HFF-Myc (cell line): Measurements from ENCODE around the gene SLC6A13.
A peak's percentile ranks its signal among the peaks of the same experiment; 100 is the strongest.

ENCODE experiments used
- DNase-seq: peaks from one replicate; pipeline ENCODE4 v3.0.0-alpha.2; 2011; ENCODE audit warnings: low read depth; ENCODE audit errors: extremely low read depth
- H3K4me3 ChIP-seq: replicated peaks from 2 replicates; pipeline ENCODE4 v1.5.1; 2011; ENCODE audit warnings: low read depth, mild to moderate bottlenecking, control low read depth, low read length
- CTCF ChIP-seq: IDR thresholded peaks from 2 replicates; pipeline ENCODE4 v1.5.1; 2012; ENCODE audit warnings: mild to moderate bottlenecking, low read depth, low read length, control low read depth; ENCODE audit errors: missing control alignments

SLC6A13 gene

DNA sequence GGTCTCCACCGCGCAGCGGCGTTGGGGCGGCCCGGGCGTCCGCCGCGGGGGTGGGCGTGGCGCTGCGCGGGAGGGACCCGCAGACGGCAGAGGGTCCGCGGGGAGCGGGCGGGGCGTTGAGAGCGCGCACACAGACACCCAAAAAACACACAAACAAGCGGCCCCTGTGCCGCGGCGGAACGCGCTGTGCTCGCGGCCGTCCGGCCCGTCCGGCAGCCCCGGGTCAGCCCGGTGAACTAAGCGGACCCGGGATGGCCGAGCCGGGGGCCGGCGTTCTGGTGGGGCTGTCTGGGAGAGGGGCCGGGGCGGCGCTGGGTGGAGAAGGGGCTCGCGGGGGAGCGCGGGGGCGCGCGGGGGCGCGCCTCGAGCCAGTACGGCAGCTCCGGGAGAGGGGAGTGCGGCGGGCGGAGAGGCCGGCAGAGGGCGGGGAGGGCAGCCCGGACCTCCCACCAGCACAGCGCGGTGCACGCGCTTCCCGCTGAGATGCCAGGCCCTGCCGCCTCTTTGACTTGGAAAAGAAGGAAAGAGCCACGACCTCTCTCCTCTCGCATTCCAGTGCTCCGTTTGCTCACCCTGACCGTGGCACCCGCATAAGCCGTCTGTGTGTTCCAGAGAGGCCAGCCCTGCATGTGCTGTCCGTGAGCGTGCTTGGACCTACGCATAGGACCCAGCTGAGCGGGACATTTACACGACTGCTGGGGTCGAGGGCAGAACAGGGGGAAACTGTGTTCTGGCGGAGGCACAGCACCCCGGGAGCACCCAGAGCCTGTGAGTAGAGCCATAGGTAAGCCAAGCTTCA lies 59.0 kb downstream of the SLC6A13 start:
- TF ChIP-seq CTCF: no peak
- DNase-seq: no peak
- H3K4me3 ChIP-seq: peak overlapping the region; percentile 30

DNA sequence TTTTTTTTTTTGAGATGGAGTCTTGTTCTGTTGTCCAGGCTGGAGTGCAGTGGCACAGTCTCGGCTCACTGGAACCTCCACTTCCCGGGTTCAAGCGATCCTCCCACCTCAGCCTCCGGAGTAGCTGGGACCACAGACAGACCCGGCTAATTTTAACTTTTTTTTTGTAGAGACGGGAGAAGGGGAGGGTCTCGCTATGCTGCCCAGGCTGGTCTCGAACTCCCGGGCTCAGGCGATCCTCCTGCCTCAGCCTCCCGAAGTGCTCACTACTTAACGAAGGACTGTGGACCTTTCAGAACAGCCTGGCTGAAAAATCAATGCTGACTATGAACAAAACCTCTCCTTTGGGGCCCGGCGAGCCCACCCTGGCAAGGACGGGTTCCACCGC lies 59.6 kb downstream of the SLC6A13 start:
- DNase-seq: no peak
- no peak overlapping the region for H3K4me3 ChIP-seq
- TF ChIP-seq CTCF: no peak

GRCh38 chr12:202081-202731 lies 60.4 kb downstream of the SLC6A13 start:
- TF ChIP-seq CTCF: no peak
- no peak overlapping the region for H3K4me3 ChIP-seq
- no peak for DNase-seq

DNA sequence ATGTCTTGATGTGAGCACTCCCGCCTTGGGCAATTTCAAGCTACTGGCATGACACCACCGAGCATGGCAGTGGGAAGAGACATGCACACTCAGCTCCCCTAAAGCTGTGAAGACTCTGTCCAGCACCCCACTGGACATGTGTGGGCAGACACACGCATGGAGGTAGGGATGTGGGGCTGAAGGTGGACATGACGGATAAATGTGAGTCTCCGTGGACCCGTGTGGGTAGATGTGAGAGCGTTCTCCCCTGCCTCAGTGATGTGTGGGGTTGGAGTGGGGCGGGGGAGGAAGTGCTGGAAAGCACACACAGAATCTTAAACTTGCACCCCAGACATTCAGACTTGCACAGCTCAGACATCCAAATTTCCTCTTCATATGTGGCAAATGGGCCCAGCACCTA lies 61.3 kb downstream of the SLC6A13 start:
- DNase-seq: no peak
- no peak overlapping the region for H3K4me3 ChIP-seq
- no peak for TF ChIP-seq CTCF

- H3K4me3 ChIP-seq: no peak overlapping the region
- no peak for TF ChIP-seq CTCF
- no peak for DNase-seq
These were observed 63.9 kb downstream of the SLC6A13 start for GRCh38 chr12:198705-199104.

DNA sequence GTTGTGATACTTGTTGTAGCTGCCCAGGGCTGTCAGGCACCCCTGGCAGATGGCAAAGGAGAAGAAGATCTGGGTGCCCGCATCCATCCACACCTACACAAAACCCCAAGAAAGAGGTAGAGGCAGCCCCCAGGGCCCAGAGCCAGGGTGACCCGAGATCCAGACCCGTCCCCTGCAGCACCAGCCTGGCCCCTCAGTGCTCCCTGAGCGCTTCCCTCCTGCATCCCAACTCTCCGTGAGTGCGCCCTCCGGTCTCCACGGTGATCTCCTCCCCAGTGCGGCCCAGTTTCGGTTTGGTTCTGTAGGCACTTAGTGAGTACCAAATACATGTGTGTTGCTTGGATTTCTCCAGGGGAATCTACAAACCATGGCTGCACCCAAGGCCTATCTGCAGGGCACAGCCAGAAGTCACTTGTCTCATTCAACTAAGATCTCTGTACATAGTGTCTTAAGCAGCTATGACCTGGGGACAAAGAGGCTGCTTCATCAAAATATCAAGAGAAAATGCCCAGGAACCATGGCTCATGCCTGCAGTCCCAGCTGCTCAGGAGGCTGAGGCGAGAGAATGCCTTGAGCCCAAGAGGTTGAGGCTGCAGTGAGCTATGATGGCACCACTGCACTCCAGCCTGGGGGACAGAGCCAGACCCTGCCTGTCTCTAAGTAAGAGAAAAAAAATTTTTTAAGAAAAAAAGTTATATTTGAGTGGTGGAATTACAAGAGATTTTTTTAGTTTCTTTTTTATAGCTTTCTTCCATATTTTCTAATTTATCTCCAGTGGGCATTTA lies 64.5 kb downstream of the SLC6A13 start:
- no peak for DNase-seq
- H3K4me3 ChIP-seq: no peak overlapping the region
- TF ChIP-seq CTCF: no peak
